ENCODE measurements around the gene KMO. TPM values are rescaled to one million over a fixed set of nuclear protein-coding genes. Genes with fewer than 3 reads are reported as not detected.

KMO gene
- total and polyA plus RNA-seq, 2 experiments from 2014 or later: 0.05 TPM; not detected in 1

- ATAC-seq (no peak), DNase-seq (ENCODE audit: low spot score) (no peak)
- H3K36me3 Mint-ChIP-seq (ENCODE audit: low read depth): no peaks in the 10 kb centered on the region
- H3K4me2 ChIP-seq: no peak overlapping the region
- no peak overlapping the region for H2AFZ ChIP-seq
- no peak for TF ChIP-seq JUNB (IDR thresholded peaks at IDR 0.05; ENCODE audit: unreplicated experiment)
- no peak for TF ChIP-seq STAT1 (IDR thresholded peaks at IDR 0.05; ENCODE audit: unreplicated experiment)
- TF ChIP-seq ZNF462 (CRISPR knock-in tag; IDR thresholded peaks at IDR 0.05): no peak
- no peak for TF ChIP-seq ETS1 (IDR thresholded peaks at IDR 0.05)
- no peak for TF ChIP-seq NANOG (IDR thresholded peaks at IDR 0.05; ENCODE audit: borderline replicate concordance)
- TF ChIP-seq POLR2AphosphoS5 (IDR thresholded peaks at IDR 0.05; ENCODE audit: low read depth): no peak
- TF ChIP-seq, protein P1, sequence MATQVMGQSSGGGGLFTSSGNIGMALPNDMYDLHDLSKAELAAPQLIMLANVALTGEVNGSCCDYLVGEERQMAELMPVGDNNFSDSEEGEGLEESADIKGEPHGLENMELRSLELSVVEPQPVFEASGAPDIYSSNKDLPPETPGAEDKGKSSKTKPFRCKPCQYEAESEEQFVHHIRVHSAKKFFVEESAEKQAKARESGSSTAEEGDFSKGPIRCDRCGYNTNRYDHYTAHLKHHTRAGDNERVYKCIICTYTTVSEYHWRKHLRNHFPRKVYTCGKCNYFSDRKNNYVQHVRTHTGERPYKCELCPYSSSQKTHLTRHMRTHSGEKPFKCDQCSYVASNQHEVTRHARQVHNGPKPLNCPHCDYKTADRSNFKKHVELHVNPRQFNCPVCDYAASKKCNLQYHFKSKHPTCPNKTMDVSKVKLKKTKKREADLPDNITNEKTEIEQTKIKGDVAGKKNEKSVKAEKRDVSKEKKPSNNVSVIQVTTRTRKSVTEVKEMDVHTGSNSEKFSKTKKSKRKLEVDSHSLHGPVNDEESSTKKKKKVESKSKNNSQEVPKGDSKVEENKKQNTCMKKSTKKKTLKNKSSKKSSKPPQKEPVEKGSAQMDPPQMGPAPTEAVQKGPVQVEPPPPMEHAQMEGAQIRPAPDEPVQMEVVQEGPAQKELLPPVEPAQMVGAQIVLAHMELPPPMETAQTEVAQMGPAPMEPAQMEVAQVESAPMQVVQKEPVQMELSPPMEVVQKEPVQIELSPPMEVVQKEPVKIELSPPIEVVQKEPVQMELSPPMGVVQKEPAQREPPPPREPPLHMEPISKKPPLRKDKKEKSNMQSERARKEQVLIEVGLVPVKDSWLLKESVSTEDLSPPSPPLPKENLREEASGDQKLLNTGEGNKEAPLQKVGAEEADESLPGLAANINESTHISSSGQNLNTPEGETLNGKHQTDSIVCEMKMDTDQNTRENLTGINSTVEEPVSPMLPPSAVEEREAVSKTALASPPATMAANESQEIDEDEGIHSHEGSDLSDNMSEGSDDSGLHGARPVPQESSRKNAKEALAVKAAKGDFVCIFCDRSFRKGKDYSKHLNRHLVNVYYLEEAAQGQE (IDR thresholded peaks at IDR 0.05; ENCODE audit: unreplicated experiment): no peak
- TF ChIP-seq, protein P2, sequence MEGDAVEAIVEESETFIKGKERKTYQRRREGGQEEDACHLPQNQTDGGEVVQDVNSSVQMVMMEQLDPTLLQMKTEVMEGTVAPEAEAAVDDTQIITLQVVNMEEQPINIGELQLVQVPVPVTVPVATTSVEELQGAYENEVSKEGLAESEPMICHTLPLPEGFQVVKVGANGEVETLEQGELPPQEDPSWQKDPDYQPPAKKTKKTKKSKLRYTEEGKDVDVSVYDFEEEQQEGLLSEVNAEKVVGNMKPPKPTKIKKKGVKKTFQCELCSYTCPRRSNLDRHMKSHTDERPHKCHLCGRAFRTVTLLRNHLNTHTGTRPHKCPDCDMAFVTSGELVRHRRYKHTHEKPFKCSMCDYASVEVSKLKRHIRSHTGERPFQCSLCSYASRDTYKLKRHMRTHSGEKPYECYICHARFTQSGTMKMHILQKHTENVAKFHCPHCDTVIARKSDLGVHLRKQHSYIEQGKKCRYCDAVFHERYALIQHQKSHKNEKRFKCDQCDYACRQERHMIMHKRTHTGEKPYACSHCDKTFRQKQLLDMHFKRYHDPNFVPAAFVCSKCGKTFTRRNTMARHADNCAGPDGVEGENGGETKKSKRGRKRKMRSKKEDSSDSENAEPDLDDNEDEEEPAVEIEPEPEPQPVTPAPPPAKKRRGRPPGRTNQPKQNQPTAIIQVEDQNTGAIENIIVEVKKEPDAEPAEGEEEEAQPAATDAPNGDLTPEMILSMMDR (conservative IDR thresholded peaks at IDR 0.05; ENCODE audit: low read depth in 2 of 2): no peak
- TF ChIP-seq EZH2phosphoT487 (IDR thresholded peaks at IDR 0.05; ENCODE audit: unreplicated experiment): no peak
- no peak for TF ChIP-seq ZNF114 (CRISPR knock-in tag; IDR thresholded peaks at IDR 0.05)
- no peak for TF ChIP-seq EZH2 (IDR thresholded peaks at IDR 0.05; ENCODE audit: low read depth, unreplicated experiment)
- TF ChIP-seq CREB1 (CRISPR knock-in tag; IDR thresholded peaks at IDR 0.05; ENCODE audit: low read depth): no peak
- no peak for TF ChIP-seq ZNF331 (CRISPR knock-in tag; IDR thresholded peaks at IDR 0.05; ENCODE audit: low read depth)
- H3K4me3 ChIP-seq: no peak overlapping the region
- no peaks in the 10 kb centered on the region for H4K20me1 ChIP-seq (replicated peaks; ENCODE audit: insufficient read depth)
- no peaks in the 10 kb centered on the region; the same call in 1 of the 2 replicates for H3K36me3 ChIP-seq (ENCODE audit: insufficient read depth)
- H3K4me3 Mint-ChIP-seq: no peak overlapping the region
- H3K9me3 Mint-ChIP-seq: no peaks in the 10 kb centered on the region
- H3F3A ChIP-seq (replicated peaks; ENCODE audit: low read depth): no peaks in the 10 kb centered on the region
- no peaks in the 10 kb centered on the region for H3K79me2 ChIP-seq (replicated peaks; ENCODE audit: insufficient read depth)
- no peak overlapping the region for H3K27ac Mint-ChIP-seq
- peaks cover 8% of the 10 kb centered on the region for H3K27me3 Mint-ChIP-seq (ENCODE audit: insufficient read depth, low read depth, poor library complexity)
- no peaks in the 10 kb centered on the region for H3K4me1 ChIP-seq (ENCODE audit: insufficient read depth)
- no peaks in the 10 kb centered on the region for H3K4me1 Mint-ChIP-seq
- H3K9me2 ChIP-seq (ENCODE audit: insufficient read depth): no peaks in the 10 kb centered on the region
- no peaks in the 10 kb centered on the region for H3K27me3 ChIP-seq (ENCODE audit: insufficient read depth)
- H3K27ac ChIP-seq (ENCODE audit: low read depth): no peak overlapping the region
Measured at GRCh38 chr1:241603731-241604245, 71.6 kb downstream of the KMO start.

Data from GM23338 (cell line).